Osteoblast (primary cell): Measurements from ENCODE around the gene CDKN2B-AS1. TPM values are rescaled to one million over a fixed set of nuclear protein-coding genes. Genes with fewer than 3 reads are reported as not detected.

ENCODE experiments used
- DNase-seq: peaks from one replicate; pipeline ENCODE4 v3.0.0; 2011; ENCODE audit warnings: low spot score, mixed read lengths; ENCODE audit not compliant: insufficient read length; ENCODE audit errors: missing footprints
- H2AFZ ChIP-seq: 2 replicates; pipeline ENCODE4 v1.6.0; 2011; ENCODE audit warnings: mild to moderate bottlenecking, low read length
- H3K27ac ChIP-seq: 2 replicates; pipeline ENCODE4 v1.5.1; 2011; ENCODE audit warnings: mild to moderate bottlenecking, low read depth, low read length, moderate library complexity
- H3K27me3 ChIP-seq: 2 replicates; pipeline ENCODE4 v1.6.0; 2012; ENCODE audit warnings: mild to moderate bottlenecking, control low read depth, inconsistent platforms, low read length, moderate library complexity; ENCODE audit not compliant: insufficient read depth
- H3K36me3 ChIP-seq: 2 replicates; pipeline ENCODE4 v1.5.1; 2011; ENCODE audit warnings: mild to moderate bottlenecking, low read length, control low read depth, moderate library complexity; ENCODE audit not compliant: insufficient read depth
- H3K4me1 ChIP-seq: 2 replicates; pipeline ENCODE4 v1.5.1; 2011; ENCODE audit warnings: mild to moderate bottlenecking, low read length, control low read depth, moderate library complexity; ENCODE audit not compliant: insufficient read depth
- H3K4me2 ChIP-seq: 2 replicates; pipeline ENCODE4 v1.6.0; 2011; ENCODE audit warnings: mild to moderate bottlenecking, low read length; ENCODE audit not compliant: insufficient read depth
- H3K4me3 ChIP-seq: fragments of 200-600 bp; sonication (generic); 3 replicates; pipeline ENCODE4 v1.5.1; 2012; ENCODE audit warnings: mild to moderate bottlenecking, low read length, inconsistent platforms; ENCODE audit not compliant: insufficient read depth
- H3K79me2 ChIP-seq: 2 replicates; pipeline ENCODE4 v1.6.0; 2012; ENCODE audit warnings: mild to moderate bottlenecking, low read length, control low read depth, inconsistent platforms; ENCODE audit not compliant: insufficient read depth
- H3K9me3 ChIP-seq: 2 replicates; pipeline ENCODE4 v1.5.1; 2011; ENCODE audit warnings: low read depth, low read length, control low read depth
- H4K20me1 ChIP-seq: 2 replicates; pipeline ENCODE4 v1.6.0; 2012; ENCODE audit warnings: mild to moderate bottlenecking, low read length, control low read depth; ENCODE audit not compliant: insufficient read depth
- CTCF ChIP-seq: IDR thresholded peaks from 2 replicates; pipeline ENCODE4 v1.5.1; 2011; ENCODE audit warnings: mild to moderate bottlenecking, low read depth, low read length, moderate library complexity; ENCODE audit errors: extremely low read depth
- total RNA-seq: library from RNA; depleted of rRNA; stranded (reverse); fragments of >200 nt; gene quantifications from 2 replicates; pipeline ENCODE4 v1.2.3, GENCODE V29; 2012

CDKN2B-AS1 gene
- total RNA-seq, 1 donor, result 15.2 TPM

- no peak for TF ChIP-seq CTCF
- H3K4me3 ChIP-seq, result no peak overlapping the region
- no peaks in the 10 kb centered on the region for H3K4me1 ChIP-seq
- H3K27me3 ChIP-seq, result no peaks in the 10 kb centered on the region
- no peak overlapping the region for H3K4me2 ChIP-seq
- DNase-seq, result no peak
- no peaks in the 10 kb centered on the region for H3K36me3 ChIP-seq
- no peaks in the 10 kb centered on the region for H4K20me1 ChIP-seq
- no peak overlapping the region for H2AFZ ChIP-seq
- H3K27ac ChIP-seq, result no peak overlapping the region
- no peaks in the 10 kb centered on the region for H3K79me2 ChIP-seq
- H3K9me3 ChIP-seq, result no peaks in the 10 kb centered on the region
Measured at GRCh38 chr9:22073349-22073748, 78.8 kb downstream of the CDKN2B-AS1 start.

GRCh38 chr9:22078081-22078480 is 83.5 kb downstream of the CDKN2B-AS1 start:
- Histone ChIP-seq H3K4me1 (peaks cover 8% of the 10 kb centered on the region), H3K79me2 (no peaks in the 10 kb centered on the region), H3K4me2 (no peak overlapping the region), H2AFZ (no peak overlapping the region), H3K4me3 (no peak overlapping the region), H3K9me3 (no peaks in the 10 kb centered on the region), H3K36me3 (no peaks in the 10 kb centered on the region), H3K27ac (no peak overlapping the region), H4K20me1 (no peaks in the 10 kb centered on the region), H3K27me3 (no peaks in the 10 kb centered on the region)
- no peak for DNase-seq
- no peak for TF ChIP-seq CTCF

- peak; percentile 85 for DNase-seq
- H3K27me3 ChIP-seq, result no peaks in the 10 kb centered on the region
- H3K4me3 ChIP-seq, result no peak overlapping the region
- H3K27ac ChIP-seq, result peak overlapping the region; percentile 21
- H3K79me2 ChIP-seq, result no peaks in the 10 kb centered on the region
- H3K4me2 ChIP-seq, result peak overlapping the region; percentile 50
- peaks cover 18% of the 10 kb centered on the region for H3K4me1 ChIP-seq
- H3K36me3 ChIP-seq, result no peaks in the 10 kb centered on the region
- no peaks in the 10 kb centered on the region for H3K9me3 ChIP-seq
- TF ChIP-seq CTCF, result no peak
- H2AFZ ChIP-seq, result peak overlapping the region; percentile 83
- no peaks in the 10 kb centered on the region for H4K20me1 ChIP-seq
Measured at GRCh38 chr9:22079873-22080341, 85.3 kb downstream of the CDKN2B-AS1 start.

DNA sequence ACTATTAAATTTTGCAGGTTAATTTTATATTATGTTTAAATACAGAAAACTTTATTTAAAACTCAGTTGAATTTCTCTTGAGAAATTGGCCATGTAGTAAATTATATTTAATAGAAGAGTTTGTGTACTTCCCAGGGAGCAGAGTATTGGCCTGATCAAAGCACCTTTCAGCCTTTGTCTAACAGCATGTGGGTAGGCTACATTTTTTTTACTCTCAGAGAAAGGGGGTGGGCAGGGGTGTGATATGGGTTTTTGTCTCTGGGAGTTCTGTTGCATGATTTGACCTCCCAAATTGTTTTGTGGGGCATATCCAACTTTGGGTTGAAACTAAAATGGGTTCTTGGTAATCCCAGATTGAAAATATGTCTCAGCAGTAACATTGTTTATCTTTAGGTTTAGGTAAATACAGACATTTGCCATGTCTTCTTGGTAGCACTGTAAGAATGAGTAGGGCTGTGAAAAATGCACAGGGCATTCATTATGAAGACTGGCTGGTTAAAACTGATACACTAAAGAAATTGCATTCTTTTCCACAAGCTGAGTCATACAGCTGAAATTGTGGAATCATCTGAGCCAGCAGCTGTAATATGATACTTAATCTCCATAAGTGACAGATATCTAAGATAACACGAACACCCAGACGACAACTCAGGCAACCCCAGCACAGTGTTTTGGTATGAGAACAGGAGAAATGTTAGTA is 89.9 kb downstream of the CDKN2B-AS1 start:
- Histone ChIP-seq H2AFZ (no peak overlapping the region), H3K4me2 (peak overlapping the region; percentile 41)
- DNase-seq, result peak; percentile 63

More for the DNA sequence above, 89.9 kb downstream of the CDKN2B-AS1 start:
- H3K4me1 ChIP-seq, result peaks cover 22% of the 10 kb centered on the region
- H3K27ac ChIP-seq, result peak overlapping the region; percentile 74
- no peaks in the 10 kb centered on the region for H3K79me2 ChIP-seq
- no peaks in the 10 kb centered on the region for H3K36me3 ChIP-seq
- no peaks in the 10 kb centered on the region for H3K9me3 ChIP-seq
- H4K20me1 ChIP-seq, result no peaks in the 10 kb centered on the region
- no peak for TF ChIP-seq CTCF
- H3K27me3 ChIP-seq, result no peaks in the 10 kb centered on the region
- peak overlapping the region; percentile 7 for H3K4me3 ChIP-seq
